ENCODE measurements around the gene COPS3.

- TF ChIP-seq POLR2A (IDR thresholded peaks at IDR 0.05; ENCODE audit: low read depth, low read length) = no peak
- no peak for TF ChIP-seq POLR2AphosphoS5 (IDR thresholded peaks at IDR 0.05; ENCODE audit: low read depth, low read length)
These were observed 32.4 kb upstream of the COPS3 start for GRCh38 chr17:17313350-17313991.
